Testis (tissue), 5 donors: ENCODE results near the gene ENTREP1. TPM values are rescaled to one million over a fixed set of nuclear protein-coding genes. Genes with fewer than 3 reads are reported as not detected.

Experiments used
- DNase-seq: peaks from one replicate; pipeline ENCODE4 v3.0.0-alpha.2; 2019
- H3K27ac ChIP-seq, 2 donors: fragments of 200-600 bp; sonication (generic); one replicate each; pipeline ENCODE4 v1.5.1; 2019
- H3K27me3 ChIP-seq: fragments of 200-600 bp; sonication (generic); one replicate; pipeline ENCODE4 v1.5.1; 2019
- H3K36me3 ChIP-seq: fragments of 200-600 bp; sonication (generic); one replicate; pipeline ENCODE4 v1.5.1; 2017; ENCODE audit warnings: low read depth; ENCODE audit errors: missing control alignments
- H3K4me1 ChIP-seq: fragments of 200-600 bp; sonication (generic); one replicate; pipeline ENCODE4 v1.5.1; 2019
- H3K4me3 ChIP-seq, 2 donors: fragments of 200-600 bp; sonication (generic); one replicate each; pipeline ENCODE4 v1.5.1; 2017 to 2019
- H3K9me3 ChIP-seq: fragments of 200-600 bp; sonication (generic); one replicate; pipeline ENCODE4 v1.5.1; 2017
- CTCF ChIP-seq, 3 experiments: fragments of 450-650 bp in 2 of 3; fragments of 200-600 bp in 1 of 3; sonication (generic) in 1 of 3; IDR thresholded peaks; one replicate each; pipeline ENCODE4 v1.5.1; 2016 to 2019; ENCODE audit warnings: antibody characterized with exemption in 3 of 3, mild to moderate bottlenecking in 2 of 3, moderate library complexity in 1 of 3
- POLR2A ChIP-seq: fragments of 450-650 bp; IDR thresholded peaks from one replicate; pipeline ENCODE4 v1.6.1; 2017; ENCODE audit warnings: antibody characterized with exemption, mild to moderate bottlenecking, moderate library complexity
- WGBS, 2 donors: methylation state at CpG; one replicate each; pipeline ENCODE4 v1.1.5; 2018; 5-methylcytosine and 5-hydroxymethylcytosine counted together
- intact Hi-C: fragments of 100-400 bp; cut with DNase I; formaldehyde crosslinking; loops from one replicate; pipeline ENCODE4 v1.15.1; 2023; ENCODE audit warnings: low total_unique reads
- long read RNA-seq, 2 donors: transcript quantifications; one replicate each; lab custom pipeline, GENCODE V29; 2026
- polyA plus RNA-seq: library from polyadenylated mRNA; stranded (reverse); fragments of 350-450 nt; fragmentation: Illumina TruSeq; extraction: RNeasy Lipid Tissue Mini Kit (QIAGEN cat#74804); gene quantifications from one replicate; pipeline ENCODE4 v1.2.3, GENCODE V29; 2014; ENCODE audit warnings: low read depth, low replicate concordance; ENCODE audit not compliant: insufficient read depth
- total RNA-seq, 2 donors: library from RNA; depleted of rRNA; stranded (reverse); fragments of >200 nt; gene quantifications; one replicate each; pipeline ENCODE4 v1.2.3, GENCODE V29; 2016

Gene ENTREP1
- total RNA-seq, result 1 to 10 TPM; 5.9 to 7.9 TPM
- polyA plus RNA-seq, result 5.2 TPM
- long read RNA-seq, donor 1, result 0 reads
- long read RNA-seq, donor 2, result 0 reads

- WGBS, 2 donors, result 0 to 3% methylated on average over 7 to 54 of the region's 81 CpGs
- intact Hi-C loops, result no loop called here
Observed at GRCh38 chr9:69324549-69325401, at the start of gene ENTREP1. Gene ENTREP1, plus strand, starts transcription at chr9:69325215. Its CDS starts 95 bp downstream, at chr9:69325310.

GRCh38 chr9:69276775-69277174 is 48.2 kb upstream of the ENTREP1 start:
- Histone ChIP-seq H3K9me3 (no peaks in the 10 kb centered on the region), H3K27ac (no peak overlapping the region), H3K4me1 (no peaks in the 10 kb centered on the region), H3K4me3 (no peak overlapping the region), H3K27me3 (no peaks in the 10 kb centered on the region), H3K36me3 (no peaks in the 10 kb centered on the region)
- intact Hi-C loops, result no loop called here
- no peak for TF ChIP-seq POLR2A
- no peak for TF ChIP-seq CTCF (IDR thresholded peaks at IDR 0.05)
- DNase-seq, result no peak
- WGBS, 2 donors, result 78 to 85% methylated on average over 5 of the region's 5 CpGs

More at GRCh38 chr9:69324549-69325401, at the start of gene ENTREP1:
- H3K4me1 ChIP-seq, result no peaks in the 10 kb centered on the region
- H3K27ac ChIP-seq, result peak within 1 kb of the TSS in 1 of 2 donors; percentile 64
- no peaks in the 10 kb centered on the region for H3K9me3 ChIP-seq
- peak; percentile 53 for DNase-seq
- peak within 1 kb of the TSS; percentile 53 to 59 for H3K4me3 ChIP-seq
- TF ChIP-seq CTCF (IDR thresholded peaks at IDR 0.05), result no peak
- H3K36me3 ChIP-seq, result no peaks in the 10 kb centered on the region
- H3K27me3 ChIP-seq, result no peaks in the 10 kb centered on the region

GRCh38 chr9:69279084-69279731 is 45.8 kb upstream of the ENTREP1 start:
- no peak for TF ChIP-seq CTCF (IDR thresholded peaks at IDR 0.05)
- no peak for TF ChIP-seq POLR2A
- WGBS, 2 donors, result 80 to 86% methylated on average over 5 of the region's 5 CpGs
- Histone ChIP-seq H3K9me3 (no peaks in the 10 kb centered on the region), H3K27ac (no peak overlapping the region), H3K4me1 (no peaks in the 10 kb centered on the region), H3K27me3 (no peaks in the 10 kb centered on the region), H3K4me3 (no peak overlapping the region), H3K36me3 (no peaks in the 10 kb centered on the region)
- no peak for DNase-seq
- intact Hi-C loops, result no loop called here

GRCh38 chr9:69279733-69280132 is 45.3 kb upstream of the ENTREP1 start:
- no peaks in the 10 kb centered on the region for H3K4me1 ChIP-seq
- no peak overlapping the region for H3K4me3 ChIP-seq
- no peaks in the 10 kb centered on the region for H3K9me3 ChIP-seq
- 35 to 50% methylated on average over 3 of the region's 3 CpGs for WGBS, 2 donors
- TF ChIP-seq CTCF (IDR thresholded peaks at IDR 0.05) (no peak), POLR2A (no peak)
- intact Hi-C loops, result no loop called here
- H3K27ac ChIP-seq, result no peak overlapping the region
- H3K27me3 ChIP-seq, result no peaks in the 10 kb centered on the region
- no peaks in the 10 kb centered on the region for H3K36me3 ChIP-seq
- DNase-seq, result no peak
